MM.1S (cell line): ENCODE measurements around the gene BPIFB2.

Experiments
- CTCF ChIP-seq: fragments of 300-600 bp; sonication (generic); IDR thresholded peaks from 2 replicates; pipeline ENCODE4 v1.5.1; 2016; ENCODE audit warnings: antibody characterized with exemption, low read length, mixed read lengths
- EZH2 ChIP-seq: fragments of 300-600 bp; sonication (generic); optimal IDR thresholded peaks from 2 replicates; pipeline ENCODE3; 2017; ENCODE audit warnings: low read depth, mild to moderate bottlenecking, antibody characterized with exemption, low read length, mixed read lengths

- TF ChIP-seq EZH2 (no peak), CTCF (no peak)
These were observed 7.8 kb upstream of the BPIFB2 start for GRCh38 chr20:32999603-33000250.
